ENCODE data around the gene JCAD.

Gene JCAD

DNA sequence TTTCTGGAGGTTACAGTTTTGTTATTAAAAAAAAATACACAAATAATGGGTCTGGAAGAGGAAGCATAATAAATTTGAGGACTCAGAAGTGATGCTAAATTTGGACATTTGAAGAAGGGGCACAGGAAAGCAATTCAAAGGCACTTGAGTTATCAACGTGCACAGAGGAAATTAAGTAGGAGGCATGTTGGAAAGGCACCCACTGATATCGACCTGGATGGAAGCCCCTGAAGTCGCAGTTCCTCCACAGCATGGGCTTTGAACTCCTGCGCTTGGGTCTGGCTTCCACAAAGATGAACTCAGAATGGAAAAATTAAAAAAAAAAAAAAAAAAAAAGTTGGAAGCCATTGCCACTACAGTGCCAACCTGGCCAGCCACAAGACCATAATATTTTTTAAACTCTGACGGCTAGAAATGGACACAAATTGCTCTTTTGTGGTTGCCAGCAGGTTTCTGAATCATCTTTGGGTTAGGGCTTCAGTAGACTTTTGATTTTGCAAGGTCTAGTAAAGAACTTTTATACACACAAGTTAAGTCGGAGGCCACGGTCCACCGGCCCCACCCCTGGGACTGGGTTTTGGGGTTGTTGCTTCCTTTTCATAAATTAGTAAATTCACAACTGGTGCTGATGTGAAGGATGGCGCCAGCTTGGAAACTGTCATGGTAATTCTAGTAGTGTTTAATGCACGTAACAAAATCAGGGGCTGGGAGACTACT, 21.6 kb downstream of the JCAD start:
- no peaks in the 10 kb centered on the region for H3K9me3 ChIP-seq (replicated peaks in 1 of 11)
- H3K4me2 ChIP-seq, result peak overlapping the region; percentile 49 to 91 (median 85); a peak in 21 of 22 replicates
- peaks cover 0 to 5% (median 0%) of the 10 kb centered on the region in 11 experiments; a peak in 1 of 22 replicates for H3K36me3 ChIP-seq
- TF ChIP-seq Cebpa-rat (IDR thresholded peaks at IDR 0.05), result no peak
- peak overlapping the region in 7 of 11 experiments; percentile 5 to 70 (median 54); a peak in 11 of 22 replicates for H3K27ac ChIP-seq
- H3K27me3 ChIP-seq, result no peaks in the 10 kb centered on the region
- H3K9ac ChIP-seq, result peak overlapping the region in 4 of 11 experiments; percentile 16 to 48 (median 30); a peak in 4 of 22 replicates
- H4K20me1 ChIP-seq, result no peaks in the 10 kb centered on the region
- peak overlapping the region in 2 of 10 experiments; percentile 3 to 29; a peak in 4 of 20 replicates for H3K4me3 ChIP-seq
- H3K4me1 ChIP-seq, result peaks cover 60 to 100% (median 100%) of the 10 kb centered on the region in 10 experiments

DNA sequence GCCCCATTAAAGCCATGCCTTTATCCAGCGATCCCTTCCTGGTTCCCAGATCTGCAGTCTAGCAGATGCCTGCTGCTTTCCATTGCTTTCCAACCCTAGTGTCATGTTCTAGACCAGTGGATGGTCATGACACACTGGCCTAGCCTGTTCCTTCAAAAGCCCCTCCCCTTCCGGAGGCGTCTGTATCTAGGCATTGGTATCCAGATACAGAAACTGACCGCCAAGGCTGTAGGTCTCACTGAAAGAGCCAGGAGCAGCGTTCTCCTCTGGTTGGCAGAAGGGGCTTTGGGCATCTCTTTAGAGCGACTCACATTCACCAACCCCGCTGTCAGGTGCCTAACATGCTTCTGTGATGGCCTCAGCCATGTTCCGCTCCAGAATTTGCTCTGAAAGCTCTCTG, 22.6 kb downstream of the JCAD start:
- peaks cover 0 to 5% (median 0%) of the 10 kb centered on the region in 11 experiments; a peak in 1 of 22 replicates for H3K36me3 ChIP-seq
- H3K4me2 ChIP-seq, result peak overlapping the region in 10 of 11 experiments; percentile 49 to 91 (median 86); a peak in 18 of 22 replicates
- no peak for TF ChIP-seq Cebpa-rat (IDR thresholded peaks at IDR 0.05)
- no peaks in the 10 kb centered on the region for H3K27me3 ChIP-seq
- no peaks in the 10 kb centered on the region for H3K9me3 ChIP-seq (replicated peaks in 1 of 11)
- H4K20me1 ChIP-seq, result no peaks in the 10 kb centered on the region
- H3K27ac ChIP-seq, result peak overlapping the region in 2 of 11 experiments; percentile 2 to 70; a peak in 1 of 22 replicates
- no peak overlapping the region for H3K4me3 ChIP-seq
- no peak overlapping the region for H3K9ac ChIP-seq
- H3K4me1 ChIP-seq, result peaks cover 51 to 100% (median 99%) of the 10 kb centered on the region in 10 experiments

DNA sequence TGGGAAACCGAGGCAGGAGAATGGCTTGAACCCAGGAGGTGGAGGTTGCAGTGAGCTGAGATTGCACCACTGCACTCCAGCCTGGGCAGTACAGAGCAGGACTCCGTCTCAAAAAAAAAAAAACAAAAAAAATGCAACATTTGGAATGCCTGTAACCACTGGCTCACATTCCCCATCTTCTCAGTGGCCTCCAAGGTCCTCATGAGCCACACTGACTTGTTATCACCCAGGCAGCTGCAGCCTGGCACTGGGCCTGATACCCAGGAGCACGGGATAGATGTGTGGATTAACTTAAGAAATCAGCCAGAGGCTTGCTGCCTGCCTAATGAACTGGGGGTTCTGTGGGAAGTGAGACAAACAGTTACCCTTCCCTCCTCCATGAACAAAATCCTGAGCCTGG, 23.0 kb downstream of the JCAD start:
- no peak overlapping the region for H3K9ac ChIP-seq
- no peak overlapping the region for H3K4me3 ChIP-seq
- peaks cover 46 to 98% (median 95%) of the 10 kb centered on the region in 10 experiments for H3K4me1 ChIP-seq
- 0 out of 22 replicates have a peak overlapping the region, but pooled peaks of 2 of the 11 experiments have one; percentile 5 to 70 for H3K27ac ChIP-seq
- H3K4me2 ChIP-seq, result peak overlapping the region in 9 of 11 experiments; percentile 70 to 91 (median 86); a peak in 17 of 22 replicates
- H3K27me3 ChIP-seq, result no peaks in the 10 kb centered on the region
- no peaks in the 10 kb centered on the region for H4K20me1 ChIP-seq
- no peak for TF ChIP-seq Cebpa-rat (IDR thresholded peaks at IDR 0.05)
- peaks cover 0 to 5% (median 0%) of the 10 kb centered on the region in 11 experiments; a peak in 1 of 22 replicates for H3K36me3 ChIP-seq
- no peaks in the 10 kb centered on the region for H3K9me3 ChIP-seq (replicated peaks in 1 of 11)

DNA sequence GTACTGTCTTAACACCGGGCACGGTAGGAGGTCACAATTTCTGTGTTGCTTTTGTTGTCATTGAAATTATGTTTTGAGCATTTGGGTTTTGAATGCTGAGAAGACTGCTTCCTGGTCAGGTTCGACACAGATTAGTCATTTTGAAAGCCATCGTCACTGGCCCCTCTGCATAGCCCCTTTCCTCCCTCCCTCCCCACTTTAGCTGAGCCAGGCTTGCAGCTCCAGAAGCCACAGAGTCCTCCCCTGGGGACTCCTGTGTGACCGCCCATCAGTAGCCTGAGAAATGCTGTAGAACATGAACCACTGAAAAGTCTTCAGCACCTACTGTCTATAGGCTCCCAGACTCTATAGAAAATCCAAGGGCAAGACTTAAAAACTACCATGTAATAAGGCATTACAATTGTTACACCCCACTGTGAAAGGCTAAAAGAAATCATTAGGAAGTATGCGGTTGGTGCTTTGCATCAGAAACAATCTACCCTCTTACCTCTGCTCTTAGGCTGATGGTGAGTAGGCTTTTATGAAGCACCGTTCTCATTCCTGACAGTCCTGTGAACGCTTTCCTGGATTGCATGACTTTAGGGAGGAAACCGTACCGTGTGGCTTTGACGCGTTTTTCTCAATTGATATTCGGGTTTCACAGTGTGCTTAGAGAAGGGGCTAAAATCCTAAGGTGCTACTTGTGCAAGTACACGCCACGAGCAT, 24.8 kb downstream of the JCAD start:
- Histone ChIP-seq H3K36me3 (peaks cover 0 to 7% (median 0%) of the 10 kb centered on the region in 11 experiments; a peak in 1 of 22 replicates), H4K20me1 (no peaks in the 10 kb centered on the region), H3K4me1 (peaks cover 37 to 98% (median 95%) of the 10 kb centered on the region in 10 experiments), H3K4me3 (peak overlapping the region in 1 of 10 experiments; percentile 28; a peak in 1 of 20 replicates), H3K9me3 (replicated peaks in 1 of 11) (no peaks in the 10 kb centered on the region), H3K4me2 (peak overlapping the region; percentile 54 to 91 (median 85)), H3K9ac (peak overlapping the region in 5 of 11 experiments; percentile 2 to 42 (median 22); a peak in 5 of 22 replicates), H3K27ac (peak overlapping the region in 6 of 11 experiments; percentile 21 to 64 (median 46); a peak in 10 of 22 replicates), H3K27me3 (no peaks in the 10 kb centered on the region)
- TF ChIP-seq Cebpa-rat (IDR thresholded peaks at IDR 0.05), result no peak

DNA sequence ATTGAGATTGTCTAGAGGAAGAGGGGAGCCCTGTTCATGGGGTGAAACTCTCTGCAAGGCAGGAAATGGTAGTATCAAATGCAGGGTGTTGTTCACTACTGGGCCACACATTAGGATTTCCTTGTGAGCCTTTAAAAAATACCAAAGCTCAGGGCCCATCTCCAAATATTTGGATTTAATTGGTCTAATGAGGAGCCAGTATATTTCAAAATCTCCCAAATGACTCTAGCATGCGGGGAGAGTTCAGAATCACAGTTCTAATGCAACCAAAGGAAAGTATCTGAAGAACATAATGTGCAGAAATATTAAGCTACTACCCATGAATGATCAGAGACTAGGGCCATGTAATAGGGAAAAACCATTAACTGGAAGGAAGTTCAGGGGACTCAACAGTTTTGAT, 27.3 kb downstream of the JCAD start:
- H3K9me3 ChIP-seq (replicated peaks in 1 of 11), result no peaks in the 10 kb centered on the region
- H3K36me3 ChIP-seq, result peaks cover 0 to 14% (median 0%) of the 10 kb centered on the region in 11 experiments; a peak in 1 of 22 replicates
- no peak overlapping the region for H3K4me3 ChIP-seq
- no peak for TF ChIP-seq Cebpa-rat (IDR thresholded peaks at IDR 0.05)
- H3K9ac ChIP-seq, result no peak overlapping the region
- no peaks in the 10 kb centered on the region for H3K27me3 ChIP-seq
- H3K4me1 ChIP-seq, result peaks cover 31 to 96% (median 93%) of the 10 kb centered on the region in 10 experiments
- no peak overlapping the region for H3K27ac ChIP-seq
- H3K4me2 ChIP-seq, result peak overlapping the region in 8 of 11 experiments; percentile 39 to 91 (median 86); a peak in 12 of 22 replicates
- no peaks in the 10 kb centered on the region for H4K20me1 ChIP-seq

DNA sequence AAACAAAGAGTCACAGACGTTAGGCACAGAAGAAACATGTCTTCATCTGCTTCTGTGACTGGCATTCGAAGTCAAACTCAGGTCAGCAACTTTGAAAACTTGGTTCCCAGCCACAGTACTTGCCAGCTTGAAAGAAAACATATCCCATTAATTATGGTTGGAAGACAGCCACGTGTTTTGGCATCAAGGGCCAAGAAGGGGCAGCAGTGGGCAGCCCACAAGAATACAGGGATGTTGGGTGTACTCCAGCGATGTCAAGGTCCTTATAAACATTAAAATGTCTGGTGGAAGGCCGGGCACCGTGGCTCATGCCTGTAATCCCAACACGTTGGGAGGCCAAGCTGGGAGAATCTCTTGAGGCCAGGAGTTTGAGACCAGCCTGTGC, 29.5 kb downstream of the JCAD start:
- Histone ChIP-seq H4K20me1 (no peaks in the 10 kb centered on the region), H3K27ac (peak overlapping the region in 5 of 11 experiments; percentile 37 to 94 (median 85); a peak in 6 of 22 replicates), H3K9me3 (replicated peaks in 1 of 11) (0 out of 22 replicates have a peak, but pooled peaks cover 0 to 2% (median 0%) of the 10 kb centered on the region in 11 experiments), H3K27me3 (no peaks in the 10 kb centered on the region), H3K4me2 (peak overlapping the region in 10 of 11 experiments; percentile 91 to 98 (median 94); a peak in 19 of 22 replicates), H3K4me1 (peaks cover 34 to 94% (median 89%) of the 10 kb centered on the region in 10 experiments), H3K4me3 (peak overlapping the region in 4 of 10 experiments; percentile 9 to 65 (median 64); a peak in 6 of 20 replicates), H3K9ac (no peak overlapping the region; a peak in 1 of 22 replicates), H3K36me3 (peaks cover 0 to 14% (median 0%) of the 10 kb centered on the region in 11 experiments; a peak in 1 of 22 replicates)
- no peak for TF ChIP-seq Cebpa-rat (IDR thresholded peaks at IDR 0.05)

DNA sequence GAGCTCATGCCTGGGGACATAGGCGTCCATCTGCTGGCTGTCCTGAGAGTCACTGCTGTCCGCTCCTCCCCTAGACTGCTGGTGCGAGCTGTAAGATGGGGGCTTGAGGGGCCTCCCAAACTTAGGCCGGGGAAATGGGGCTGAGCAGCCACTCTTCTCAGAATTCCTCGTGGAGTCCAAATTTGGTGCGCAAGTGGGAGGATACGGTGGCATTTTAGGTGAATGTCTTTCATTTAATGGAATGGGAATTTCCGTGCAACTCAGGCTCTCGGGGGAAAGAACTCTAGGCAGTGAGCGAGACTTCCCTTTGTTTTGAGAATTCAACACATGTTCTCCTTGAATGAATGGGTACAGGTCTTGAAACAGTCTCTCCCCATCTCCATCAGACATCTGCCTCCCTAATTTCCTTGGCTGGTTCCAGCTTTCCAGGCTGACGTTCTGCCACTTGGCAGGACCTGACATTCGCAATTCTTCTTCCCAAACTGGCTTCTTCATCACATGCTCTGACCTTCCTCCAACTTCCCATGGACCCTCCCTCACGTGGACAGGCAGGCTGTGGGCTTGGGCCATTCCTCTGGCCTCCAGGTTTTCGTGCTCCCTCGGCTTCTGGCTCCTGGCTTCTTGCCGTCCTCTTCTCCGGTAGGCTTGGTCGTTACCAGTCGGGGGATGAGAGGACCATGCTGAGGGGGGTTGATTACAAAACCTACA, 30.1 kb downstream of the JCAD start:
- peak overlapping the region; percentile 91 to 99 (median 95); a peak in 21 of 22 replicates for H3K4me2 ChIP-seq
- peak overlapping the region in 7 of 11 experiments; percentile 76 to 84 (median 82); a peak in 11 of 22 replicates for H3K9ac ChIP-seq
- no peaks in the 10 kb centered on the region for H4K20me1 ChIP-seq
- no peak for TF ChIP-seq Cebpa-rat (IDR thresholded peaks at IDR 0.05)
- peak overlapping the region in 8 of 11 experiments; percentile 84 to 94 (median 88); a peak in 14 of 22 replicates for H3K27ac ChIP-seq
- H3K4me1 ChIP-seq, result peaks cover 29 to 94% (median 85%) of the 10 kb centered on the region in 10 experiments
- H3K27me3 ChIP-seq, result no peaks in the 10 kb centered on the region
- H3K4me3 ChIP-seq, result peak overlapping the region in 8 of 10 experiments; percentile 50 to 71 (median 63); a peak in 13 of 20 replicates
- 0 out of 22 replicates have a peak, but pooled peaks cover 0 to 3% (median 0%) of the 10 kb centered on the region in 11 experiments for H3K9me3 ChIP-seq (replicated peaks in 1 of 11)
- H3K36me3 ChIP-seq, result peaks cover 0 to 14% (median 0%) of the 10 kb centered on the region in 11 experiments; a peak in 1 of 22 replicates

DNA sequence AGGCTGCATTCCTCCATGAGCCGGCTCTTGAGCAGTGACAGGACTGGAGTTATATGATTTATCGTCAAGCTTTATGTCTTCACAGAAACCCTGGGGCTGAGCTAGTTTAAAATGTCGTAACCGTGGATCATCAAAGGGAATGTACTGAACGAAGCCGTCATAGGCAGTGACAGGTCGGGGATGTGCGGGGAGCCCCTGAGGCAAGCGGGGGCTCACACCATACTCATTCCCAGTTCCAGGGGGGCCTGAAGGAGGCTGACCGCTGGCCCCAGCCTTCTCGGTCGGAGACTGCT, 30.7 kb downstream of the JCAD start:
- no peaks in the 10 kb centered on the region for H3K27me3 ChIP-seq
- peaks cover 0 to 14% (median 0%) of the 10 kb centered on the region in 11 experiments; a peak in 1 of 22 replicates for H3K36me3 ChIP-seq
- peaks cover 27 to 90% (median 79%) of the 10 kb centered on the region in 10 experiments for H3K4me1 ChIP-seq
- H3K9me3 ChIP-seq (replicated peaks in 1 of 11), result peaks cover 0 to 3% (median 0%) of the 10 kb centered on the region in 11 experiments; a peak in 1 of 22 replicates
- peak overlapping the region in 9 of 11 experiments; percentile 65 to 85 (median 82); a peak in 17 of 22 replicates for H3K9ac ChIP-seq
- H3K4me3 ChIP-seq, result peak overlapping the region in 8 of 10 experiments; percentile 50 to 71 (median 63); a peak in 15 of 20 replicates
- peak overlapping the region in 8 of 11 experiments; percentile 84 to 94 (median 88); a peak in 17 of 22 replicates for H3K27ac ChIP-seq
- H4K20me1 ChIP-seq, result no peaks in the 10 kb centered on the region
- TF ChIP-seq Cebpa-rat (IDR thresholded peaks at IDR 0.05), result no peak
- peak overlapping the region; percentile 91 to 99 (median 95); a peak in 21 of 22 replicates for H3K4me2 ChIP-seq

Measured in BLaER1 treated with 17β-estradiol and CSF1 and Interleukin-3, amounts not matched to agents 10 nM and 100 nM (cell line).